HEK293 (cell line): ENCODE measurements around the gene NRP1.

Source experiments
- CTCF ChIA-PET: fragments of 350-600 bp; formaldehyde crosslinking; extraction: SDS; loops from one replicate; lab custom pipeline; 2021; ENCODE audit warnings: antibody characterized with exemption; lab: Yijun Ruan, JAX
- POLR2A ChIA-PET: fragments of 300-600 bp; formaldehyde crosslinking; extraction: SDS; loops from one replicate; lab custom pipeline; 2020; ENCODE audit warnings: antibody characterized with exemption, inconsistent platforms; lab: Yijun Ruan, JAX
- H3K27ac ChIP-seq: fragments of 200-500 bp; sonication (Bioruptor generic); 2 replicates; pipeline ENCODE4 v1.5.1; 2014; ENCODE audit warnings: low read depth, low read length, control low read depth, inconsistent platforms; ENCODE audit errors: extremely low read depth
- H3K36me3 ChIP-seq, 2 experiments: fragments of 200-500 bp in 1 of 2; sonication (Bioruptor generic) in 1 of 2; 1 replicate in 1 of 2; 2 replicates in 1 of 2; pipeline ENCODE4 v1.5.1; 2014 to 2017; ENCODE audit warnings: inconsistent platforms in 2 of 2, low read length in 2 of 2; ENCODE audit not compliant: control insufficient read depth in 2 of 2, insufficient read depth in 1 of 2
- H3K4me1 ChIP-seq: fragments of 200-500 bp; sonication (Bioruptor generic); 2 replicates; pipeline ENCODE4 v1.5.1; 2014; ENCODE audit warnings: mild to moderate bottlenecking, low read length, inconsistent platforms; ENCODE audit not compliant: control insufficient read depth, insufficient read depth
- H3K4me3 ChIP-seq: 2 replicates; pipeline ENCODE4 v1.5.1; 2011; ENCODE audit warnings: low read depth, mild to moderate bottlenecking, control low read depth, low read length, moderate library complexity
- H3K9me3 ChIP-seq: fragments of 200-500 bp; sonication (Bioruptor generic); 2 replicates; pipeline ENCODE4 v1.5.1; 2014; ENCODE audit warnings: low read depth, low read length, inconsistent platforms; ENCODE audit not compliant: control insufficient read depth, insufficient read depth
- BCL11A ChIP-seq: fragments of 450-650 bp; formaldehyde crosslinking; IDR thresholded peaks from 2 replicates; pipeline ENCODE4 v1.5.1; 2016; ENCODE audit warnings: low read depth, missing biosample characterization, missing genetic modification characterization
- BCL11B ChIP-seq: fragments of 450-650 bp; formaldehyde crosslinking; IDR thresholded peaks from 2 replicates; pipeline ENCODE4 v1.5.1; 2016; ENCODE audit warnings: low read depth, missing biosample characterization, missing genetic modification characterization
- SALL2 ChIP-seq: fragments of 450-650 bp; formaldehyde crosslinking; IDR thresholded peaks from 2 replicates; pipeline ENCODE4 v1.5.0; 2017; ENCODE audit warnings: missing biosample characterization, mild to moderate bottlenecking, missing genetic modification characterization, borderline replicate concordance
- SP7 ChIP-seq: fragments of 450-650 bp; formaldehyde crosslinking; IDR thresholded peaks from 2 replicates; pipeline ENCODE4 v1.5.1; 2016; ENCODE audit warnings: missing biosample characterization, missing genetic modification characterization
- ZFHX2 ChIP-seq: fragments of 450-650 bp; formaldehyde crosslinking; conservative IDR thresholded peaks from 2 replicates; pipeline ENCODE4 v1.5.1; 2016; ENCODE audit warnings: missing biosample characterization, missing genetic modification characterization
- ZIC2 ChIP-seq: fragments of 450-650 bp; formaldehyde crosslinking; IDR thresholded peaks from 2 replicates; pipeline ENCODE4 v1.5.1; 2016; ENCODE audit warnings: missing biosample characterization, missing genetic modification characterization
- ZNF266 ChIP-seq: fragments of 450-650 bp; formaldehyde crosslinking; IDR thresholded peaks from 2 replicates; pipeline ENCODE4 v1.5.1; 2016; ENCODE audit warnings: missing biosample characterization, missing genetic modification characterization, low read depth
- ZNF354C ChIP-seq: fragments of 450-650 bp; formaldehyde crosslinking; IDR thresholded peaks from 2 replicates; pipeline ENCODE4 v1.5.1; 2016; ENCODE audit warnings: missing biosample characterization, missing genetic modification characterization, low read depth, borderline replicate concordance
- ZNF366 ChIP-seq: fragments of 450-650 bp; formaldehyde crosslinking; conservative IDR thresholded peaks from 2 replicates; pipeline ENCODE4 v1.5.1; 2016; ENCODE audit warnings: missing biosample characterization, missing genetic modification characterization
- ZNF404 ChIP-seq: fragments of 450-650 bp; formaldehyde crosslinking; IDR thresholded peaks from 2 replicates; pipeline ENCODE4 v1.5.1; 2017; ENCODE audit warnings: missing biosample characterization, missing genetic modification characterization
- ZNF561 ChIP-seq: fragments of 450-650 bp; IDR thresholded peaks from 2 replicates; pipeline ENCODE4 v1.5.1; 2018; ENCODE audit warnings: missing biosample characterization, missing genetic modification characterization, borderline replicate concordance
- ZNF654 ChIP-seq: fragments of 450-650 bp; formaldehyde crosslinking; IDR thresholded peaks from 2 replicates; pipeline ENCODE4 v1.5.1; 2016; ENCODE audit warnings: low read depth, missing biosample characterization, missing genetic modification characterization
- ZNF670 ChIP-seq: fragments of 450-650 bp; formaldehyde crosslinking; IDR thresholded peaks from 2 replicates; pipeline ENCODE4 v1.5.1; 2016; ENCODE audit warnings: missing biosample characterization, missing genetic modification characterization, low read depth
- ZXDB ChIP-seq: fragments of 450-650 bp; formaldehyde crosslinking; IDR thresholded peaks from 2 replicates; pipeline ENCODE4 v1.5.1; 2016; ENCODE audit warnings: missing biosample characterization, missing genetic modification characterization
- TF ChIP-seq, protein P1 (sequence below): fragments of 450-650 bp; formaldehyde crosslinking; IDR thresholded peaks from 2 replicates; pipeline ENCODE4 v1.5.1; 2017; ENCODE audit warnings: missing biosample characterization, missing genetic modification characterization
- TF ChIP-seq, protein P2 (sequence below): fragments of 450-650 bp; formaldehyde crosslinking; IDR thresholded peaks from 2 replicates; pipeline ENCODE4 v1.5.1; 2016; ENCODE audit warnings: missing biosample characterization, missing genetic modification characterization
- TF ChIP-seq, protein P3 (sequence below): fragments of 450-650 bp; IDR thresholded peaks from 2 replicates; pipeline ENCODE4 v1.5.1; 2018; ENCODE audit warnings: missing biosample characterization, missing genetic modification characterization

NRP1 gene

DNA sequence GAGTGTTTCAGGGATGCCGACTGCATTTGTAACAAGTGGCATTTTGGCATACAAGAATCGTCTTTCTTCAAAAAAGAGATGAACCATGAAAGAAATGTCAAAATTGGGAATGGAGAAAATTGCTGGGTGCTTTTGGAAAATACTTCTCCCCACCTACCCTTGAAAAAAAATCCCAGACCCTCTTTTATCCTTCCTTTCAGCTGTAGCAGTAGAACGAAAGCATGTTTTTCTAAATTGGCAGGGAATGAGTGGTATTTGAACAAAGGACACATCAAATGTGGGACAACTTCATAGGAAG, 187.5 kb downstream of the NRP1 start:
- Histone ChIP-seq H3K4me1 (no peaks in the 10 kb centered on the region), H3K9me3 (no peaks in the 10 kb centered on the region), H3K36me3 (no peaks in the 10 kb centered on the region), H3K27ac (no peak overlapping the region), H3K4me3 (no peak overlapping the region)
- ChIA-PET CTCF (interaction anchor here (1.0 kb wide), 1 partner anchor 33 kb away, joined by 3 read pairs; no protein-coding TSS in a partner anchor), POLR2A (no interaction called here)
- TF ChIP-seq BCL11A (tag by site-specific recombination) (no peak), ZNF266 (tag by site-specific recombination) (no peak), ZXDB (tag by site-specific recombination) (no peak), SP7 (no peak), ZIC2 (tag by site-specific recombination) (no peak), ZFHX2 (tag by site-specific recombination) (no peak)
- TF ChIP-seq, protein P1, sequence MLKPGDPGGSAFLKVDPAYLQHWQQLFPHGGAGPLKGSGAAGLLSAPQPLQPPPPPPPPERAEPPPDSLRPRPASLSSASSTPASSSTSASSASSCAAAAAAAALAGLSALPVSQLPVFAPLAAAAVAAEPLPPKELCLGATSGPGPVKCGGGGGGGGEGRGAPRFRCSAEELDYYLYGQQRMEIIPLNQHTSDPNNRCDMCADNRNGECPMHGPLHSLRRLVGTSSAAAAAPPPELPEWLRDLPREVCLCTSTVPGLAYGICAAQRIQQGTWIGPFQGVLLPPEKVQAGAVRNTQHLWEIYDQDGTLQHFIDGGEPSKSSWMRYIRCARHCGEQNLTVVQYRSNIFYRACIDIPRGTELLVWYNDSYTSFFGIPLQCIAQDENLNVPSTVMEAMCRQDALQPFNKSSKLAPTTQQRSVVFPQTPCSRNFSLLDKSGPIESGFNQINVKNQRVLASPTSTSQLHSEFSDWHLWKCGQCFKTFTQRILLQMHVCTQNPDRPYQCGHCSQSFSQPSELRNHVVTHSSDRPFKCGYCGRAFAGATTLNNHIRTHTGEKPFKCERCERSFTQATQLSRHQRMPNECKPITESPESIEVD (tag by site-specific recombination): no peak
- TF ChIP-seq, protein P2, sequence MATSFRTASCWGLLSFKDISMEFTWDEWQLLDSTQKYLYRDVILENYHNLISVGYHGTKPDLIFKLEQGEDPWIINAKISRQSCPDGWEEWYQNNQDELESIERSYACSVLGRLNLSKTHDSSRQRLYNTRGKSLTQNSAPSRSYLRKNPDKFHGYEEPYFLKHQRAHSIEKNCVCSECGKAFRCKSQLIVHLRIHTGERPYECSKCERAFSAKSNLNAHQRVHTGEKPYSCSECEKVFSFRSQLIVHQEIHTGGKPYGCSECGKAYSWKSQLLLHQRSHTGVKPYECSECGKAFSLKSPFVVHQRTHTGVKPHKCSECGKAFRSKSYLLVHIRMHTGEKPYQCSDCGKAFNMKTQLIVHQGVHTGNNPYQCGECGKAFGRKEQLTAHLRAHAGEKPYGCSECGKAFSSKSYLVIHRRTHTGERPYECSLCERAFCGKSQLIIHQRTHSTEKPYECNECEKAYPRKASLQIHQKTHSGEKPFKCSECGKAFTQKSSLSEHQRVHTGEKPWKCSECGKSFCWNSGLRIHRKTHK (tag by site-specific recombination): no peak

DNA sequence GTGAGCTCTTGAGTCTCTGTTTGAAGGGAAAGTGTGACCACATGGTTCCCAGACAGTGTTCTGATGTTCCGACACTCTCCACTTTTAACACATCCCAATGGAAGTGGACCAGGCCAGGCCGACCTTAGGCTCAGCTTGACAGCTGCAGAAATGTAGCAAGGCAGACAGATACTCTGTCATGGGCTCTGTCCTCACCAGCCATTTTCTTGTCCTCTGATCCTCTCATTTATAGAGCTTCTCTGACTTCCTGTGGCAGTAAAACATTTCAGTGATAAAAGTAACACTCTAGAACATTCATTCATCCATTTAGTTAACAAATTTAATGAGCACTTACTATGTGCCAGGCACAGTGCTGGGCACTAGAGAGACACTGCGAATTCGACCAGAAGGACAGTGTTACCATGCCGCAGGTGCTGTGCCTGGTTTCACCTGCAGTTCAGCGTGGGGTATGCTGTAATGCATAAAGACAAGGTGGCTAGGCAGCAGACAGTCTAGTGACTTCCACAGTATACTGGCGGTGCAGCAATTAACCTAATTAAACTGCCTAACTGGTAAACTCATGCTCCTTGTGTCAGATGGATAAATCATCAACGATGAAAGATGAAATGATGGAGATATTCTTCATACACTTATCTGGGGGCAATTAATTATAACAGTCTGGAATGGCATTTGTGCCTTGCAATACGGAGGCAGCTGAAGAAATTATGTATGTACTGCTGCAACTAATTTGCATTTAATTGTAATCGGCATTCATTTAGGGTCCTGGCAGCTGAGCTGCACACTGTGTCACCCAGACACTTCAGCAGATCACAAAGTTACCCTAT, 188.1 kb downstream of the NRP1 start:
- H3K4me1 ChIP-seq: no peaks in the 10 kb centered on the region
- no peak overlapping the region for H3K27ac ChIP-seq
- H3K9me3 ChIP-seq: no peaks in the 10 kb centered on the region
- no peaks in the 10 kb centered on the region for H3K36me3 ChIP-seq
- H3K4me3 ChIP-seq: no peak overlapping the region
- TF ChIP-seq ZNF354C (tag by site-specific recombination) (no peak), ZNF654 (tag by site-specific recombination) (no peak), SALL2 (tag by site-specific recombination) (no peak), ZNF561 (tag by site-specific recombination) (no peak), ZNF366 (tag by site-specific recombination) (no peak), ZNF404 (tag by site-specific recombination) (no peak), ZNF670 (no peak), BCL11B (no peak)
- TF ChIP-seq, protein P3, sequence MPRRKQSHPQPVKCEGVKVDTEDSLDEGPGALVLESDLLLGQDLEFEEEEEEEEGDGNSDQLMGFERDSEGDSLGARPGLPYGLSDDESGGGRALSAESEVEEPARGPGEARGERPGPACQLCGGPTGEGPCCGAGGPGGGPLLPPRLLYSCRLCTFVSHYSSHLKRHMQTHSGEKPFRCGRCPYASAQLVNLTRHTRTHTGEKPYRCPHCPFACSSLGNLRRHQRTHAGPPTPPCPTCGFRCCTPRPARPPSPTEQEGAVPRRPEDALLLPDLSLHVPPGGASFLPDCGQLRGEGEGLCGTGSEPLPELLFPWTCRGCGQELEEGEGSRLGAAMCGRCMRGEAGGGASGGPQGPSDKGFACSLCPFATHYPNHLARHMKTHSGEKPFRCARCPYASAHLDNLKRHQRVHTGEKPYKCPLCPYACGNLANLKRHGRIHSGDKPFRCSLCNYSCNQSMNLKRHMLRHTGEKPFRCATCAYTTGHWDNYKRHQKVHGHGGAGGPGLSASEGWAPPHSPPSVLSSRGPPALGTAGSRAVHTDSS (tag by site-specific recombination): no peak
- POLR2A ChIA-PET: no interaction called here
- CTCF ChIA-PET: interaction anchor here (1.0 kb wide), 1 partner anchor 32 kb away, joined by 3 read pairs; no protein-coding TSS in a partner anchor
